Measurements from ENCODE around the gene ASS1. TPM values are rescaled to one million over a fixed set of nuclear protein-coding genes. Genes with fewer than 3 reads are reported as not detected.

The ASS1 gene
- total RNA-seq, 1 experiment from 2014 or later = 26.2 TPM

DNA sequence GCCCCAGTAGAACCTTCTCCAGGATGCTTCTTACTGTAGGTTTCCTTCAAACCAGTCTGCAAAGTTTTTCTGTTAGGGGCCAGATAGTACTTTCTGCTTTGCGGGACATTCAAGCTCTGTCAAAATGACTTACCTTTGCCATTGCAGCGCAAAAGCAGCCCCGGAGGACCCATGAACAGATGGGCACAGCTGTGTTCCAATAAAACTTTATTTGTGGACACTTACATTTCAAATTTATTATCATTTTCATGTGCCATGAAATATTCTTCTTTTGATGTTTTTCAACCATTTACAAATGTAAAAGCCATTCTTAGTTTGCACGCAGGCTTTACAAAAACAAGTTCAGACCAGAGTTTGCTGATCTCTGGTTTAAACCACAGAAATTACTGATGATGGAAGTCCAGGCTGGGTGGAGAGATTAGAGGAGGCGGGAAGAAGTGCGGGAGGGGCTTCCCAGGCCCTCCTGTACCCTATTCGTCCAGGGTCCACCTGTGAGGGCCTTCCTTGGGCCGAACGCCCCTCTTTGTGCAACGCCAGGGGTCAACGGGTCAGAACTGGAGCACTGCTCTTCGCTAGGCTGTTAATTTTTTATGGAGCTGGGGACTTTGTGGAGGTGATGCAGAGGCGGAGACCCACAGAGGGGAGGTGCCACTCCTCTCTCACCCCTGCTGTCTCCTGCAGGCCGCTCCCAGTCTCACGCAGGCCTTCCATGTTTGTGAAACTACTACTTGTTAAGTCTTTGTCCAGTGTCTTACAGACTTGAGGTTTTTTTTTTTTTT, 7.6 kb upstream of the ASS1 start:
- in situ Hi-C loops (cut with HindIII; ENCODE audit: low pct_unique_long_range_greater_than_20kb, low sequenced_read_pairs) (no loop called here), intact Hi-C loops (cut with micrococcal nuclease; ENCODE audit: unreplicated experiment) (no loop called here)
- H3K4me3 ChIP-seq (ENCODE audit: low read depth in 2 of 2, low read length in 2 of 2) = no peak overlapping the region
- TF ChIP-seq, protein P1, sequence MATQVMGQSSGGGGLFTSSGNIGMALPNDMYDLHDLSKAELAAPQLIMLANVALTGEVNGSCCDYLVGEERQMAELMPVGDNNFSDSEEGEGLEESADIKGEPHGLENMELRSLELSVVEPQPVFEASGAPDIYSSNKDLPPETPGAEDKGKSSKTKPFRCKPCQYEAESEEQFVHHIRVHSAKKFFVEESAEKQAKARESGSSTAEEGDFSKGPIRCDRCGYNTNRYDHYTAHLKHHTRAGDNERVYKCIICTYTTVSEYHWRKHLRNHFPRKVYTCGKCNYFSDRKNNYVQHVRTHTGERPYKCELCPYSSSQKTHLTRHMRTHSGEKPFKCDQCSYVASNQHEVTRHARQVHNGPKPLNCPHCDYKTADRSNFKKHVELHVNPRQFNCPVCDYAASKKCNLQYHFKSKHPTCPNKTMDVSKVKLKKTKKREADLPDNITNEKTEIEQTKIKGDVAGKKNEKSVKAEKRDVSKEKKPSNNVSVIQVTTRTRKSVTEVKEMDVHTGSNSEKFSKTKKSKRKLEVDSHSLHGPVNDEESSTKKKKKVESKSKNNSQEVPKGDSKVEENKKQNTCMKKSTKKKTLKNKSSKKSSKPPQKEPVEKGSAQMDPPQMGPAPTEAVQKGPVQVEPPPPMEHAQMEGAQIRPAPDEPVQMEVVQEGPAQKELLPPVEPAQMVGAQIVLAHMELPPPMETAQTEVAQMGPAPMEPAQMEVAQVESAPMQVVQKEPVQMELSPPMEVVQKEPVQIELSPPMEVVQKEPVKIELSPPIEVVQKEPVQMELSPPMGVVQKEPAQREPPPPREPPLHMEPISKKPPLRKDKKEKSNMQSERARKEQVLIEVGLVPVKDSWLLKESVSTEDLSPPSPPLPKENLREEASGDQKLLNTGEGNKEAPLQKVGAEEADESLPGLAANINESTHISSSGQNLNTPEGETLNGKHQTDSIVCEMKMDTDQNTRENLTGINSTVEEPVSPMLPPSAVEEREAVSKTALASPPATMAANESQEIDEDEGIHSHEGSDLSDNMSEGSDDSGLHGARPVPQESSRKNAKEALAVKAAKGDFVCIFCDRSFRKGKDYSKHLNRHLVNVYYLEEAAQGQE (IDR thresholded peaks at IDR 0.05; ENCODE audit: insufficient read depth in 1 of 2, low read depth in 2 of 2, low read length in 1 of 2) = no peak
- no peak for TF ChIP-seq SIN3A (IDR thresholded peaks at IDR 0.05; ENCODE audit: borderline replicate concordance, insufficient read depth, low read depth, low read length)
- no peak for TF ChIP-seq TCF7L2 (IDR thresholded peaks at IDR 0.05; ENCODE audit: low read depth, low read length)
- TF ChIP-seq POLR2AphosphoS5 (IDR thresholded peaks at IDR 0.05; ENCODE audit: low read depth, low read length) = no peak
- TF ChIP-seq, protein P2, sequence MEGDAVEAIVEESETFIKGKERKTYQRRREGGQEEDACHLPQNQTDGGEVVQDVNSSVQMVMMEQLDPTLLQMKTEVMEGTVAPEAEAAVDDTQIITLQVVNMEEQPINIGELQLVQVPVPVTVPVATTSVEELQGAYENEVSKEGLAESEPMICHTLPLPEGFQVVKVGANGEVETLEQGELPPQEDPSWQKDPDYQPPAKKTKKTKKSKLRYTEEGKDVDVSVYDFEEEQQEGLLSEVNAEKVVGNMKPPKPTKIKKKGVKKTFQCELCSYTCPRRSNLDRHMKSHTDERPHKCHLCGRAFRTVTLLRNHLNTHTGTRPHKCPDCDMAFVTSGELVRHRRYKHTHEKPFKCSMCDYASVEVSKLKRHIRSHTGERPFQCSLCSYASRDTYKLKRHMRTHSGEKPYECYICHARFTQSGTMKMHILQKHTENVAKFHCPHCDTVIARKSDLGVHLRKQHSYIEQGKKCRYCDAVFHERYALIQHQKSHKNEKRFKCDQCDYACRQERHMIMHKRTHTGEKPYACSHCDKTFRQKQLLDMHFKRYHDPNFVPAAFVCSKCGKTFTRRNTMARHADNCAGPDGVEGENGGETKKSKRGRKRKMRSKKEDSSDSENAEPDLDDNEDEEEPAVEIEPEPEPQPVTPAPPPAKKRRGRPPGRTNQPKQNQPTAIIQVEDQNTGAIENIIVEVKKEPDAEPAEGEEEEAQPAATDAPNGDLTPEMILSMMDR (IDR thresholded peaks at IDR 0.05) = no peak
- peaks cover 7% of the 10 kb centered on the region; the same call in 1 of the 2 replicates for H3K9me3 ChIP-seq (ENCODE audit: control insufficient read depth, insufficient read depth, low read depth, low read length)
- no peaks in the 10 kb centered on the region for H3K27me3 ChIP-seq (ENCODE audit: control insufficient read depth, insufficient read depth, low read length)
- H3K4me1 ChIP-seq (ENCODE audit: control insufficient read depth, insufficient read depth, low read length) = no peaks in the 10 kb centered on the region
- ATAC-seq (no peak), DNase-seq (ENCODE audit: low read depth, low spot score) (no peak)
- H3K27ac ChIP-seq (ENCODE audit: low read length) = no peak overlapping the region
- BruUV-seq (replicated peaks) = no TSS peak
- ChIA-PET POLR2A (no interaction called here), CTCF (no interaction called here)
- no peaks in the 10 kb centered on the region for H3K36me3 ChIP-seq (ENCODE audit: control insufficient read depth, insufficient read depth, low read length)

DNA sequence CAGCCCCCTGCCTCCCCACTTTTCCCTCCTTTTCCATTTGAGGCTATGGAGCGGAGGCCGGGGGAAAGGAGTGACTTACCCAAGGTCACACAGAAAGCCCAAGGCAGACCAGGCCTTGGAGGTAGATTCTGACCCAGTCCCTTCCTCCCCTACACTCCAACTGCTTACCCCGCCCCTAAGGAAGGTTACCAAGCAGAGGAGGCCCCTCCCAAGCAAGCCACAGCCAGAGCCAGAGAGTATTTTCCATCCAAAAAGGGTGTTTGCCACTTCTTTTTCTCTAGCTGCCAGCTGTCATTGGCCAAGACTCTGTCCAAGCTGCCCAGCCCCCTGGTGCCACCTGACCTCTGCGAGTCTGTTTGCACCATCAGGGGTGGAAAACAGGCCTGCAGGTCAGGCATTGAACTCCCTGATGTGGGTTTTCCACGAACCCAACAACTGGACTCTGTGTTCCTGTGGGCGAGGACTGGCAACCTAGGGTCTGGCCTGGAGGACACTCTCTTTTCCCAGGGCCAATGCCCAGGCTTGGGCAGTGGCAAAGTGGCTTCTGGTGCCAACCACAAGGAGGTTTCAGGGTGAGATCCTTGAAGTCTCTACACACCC, 6.3 kb upstream of the ASS1 start:
- TF ChIP-seq TCF7L2 (IDR thresholded peaks at IDR 0.05; ENCODE audit: low read depth, low read length) = no peak
- TF ChIP-seq, protein P2 (IDR thresholded peaks at IDR 0.05) = no peak
- TF ChIP-seq POLR2AphosphoS5 (IDR thresholded peaks at IDR 0.05; ENCODE audit: low read depth, low read length) = no peak
- no peak for TF ChIP-seq SIN3A (IDR thresholded peaks at IDR 0.05; ENCODE audit: borderline replicate concordance, insufficient read depth, low read depth, low read length)
- TF ChIP-seq, protein P1 (IDR thresholded peaks at IDR 0.05; ENCODE audit: insufficient read depth in 1 of 2, low read depth in 2 of 2, low read length in 1 of 2) = no peak
- in situ Hi-C loops (cut with HindIII; ENCODE audit: low pct_unique_long_range_greater_than_20kb, low sequenced_read_pairs) (no loop called here), intact Hi-C loops (cut with micrococcal nuclease; ENCODE audit: unreplicated experiment) (no loop called here)
- H3K4me3 ChIP-seq (ENCODE audit: low read depth in 2 of 2, low read length in 2 of 2) = no peak overlapping the region
- ChIA-PET POLR2A (no interaction called here), CTCF (interaction anchor here (0.7 kb wide), 1 partner anchor 263 kb away, joined by 3 read pairs; no protein-coding TSS in a partner anchor)
- BruUV-seq (replicated peaks) = no TSS peak
- ATAC-seq (no peak), DNase-seq (ENCODE audit: low read depth, low spot score) (no peak)
- H3K27ac ChIP-seq (ENCODE audit: low read length) = no peak overlapping the region
- peaks cover 7% of the 10 kb centered on the region; the same call in 1 of the 2 replicates for H3K9me3 ChIP-seq (ENCODE audit: control insufficient read depth, insufficient read depth, low read depth, low read length)
- no peaks in the 10 kb centered on the region for H3K36me3 ChIP-seq (ENCODE audit: control insufficient read depth, insufficient read depth, low read length)
- no peaks in the 10 kb centered on the region for H3K4me1 ChIP-seq (ENCODE audit: control insufficient read depth, insufficient read depth, low read length)
- H3K27me3 ChIP-seq (ENCODE audit: control insufficient read depth, insufficient read depth, low read length) = no peaks in the 10 kb centered on the region
